ENCODE measurements around the gene PLEKHJ1.

DNA sequence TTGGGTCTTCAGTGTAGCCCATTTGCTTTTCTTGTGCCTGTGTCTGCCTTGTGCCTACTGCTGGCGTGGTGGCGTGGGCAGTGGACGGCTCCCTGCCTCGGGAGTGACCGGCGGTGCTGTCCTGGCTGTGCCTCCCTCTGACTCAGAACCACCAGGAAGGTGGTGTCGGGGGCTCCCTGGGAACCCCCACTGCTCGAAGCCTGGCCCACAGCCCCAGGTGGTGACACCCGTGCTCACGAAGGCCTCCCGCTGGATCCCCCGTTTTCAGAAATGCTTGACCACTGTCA, 7.9 kb upstream of the PLEKHJ1 start:
- TF ChIP-seq, protein P1, sequence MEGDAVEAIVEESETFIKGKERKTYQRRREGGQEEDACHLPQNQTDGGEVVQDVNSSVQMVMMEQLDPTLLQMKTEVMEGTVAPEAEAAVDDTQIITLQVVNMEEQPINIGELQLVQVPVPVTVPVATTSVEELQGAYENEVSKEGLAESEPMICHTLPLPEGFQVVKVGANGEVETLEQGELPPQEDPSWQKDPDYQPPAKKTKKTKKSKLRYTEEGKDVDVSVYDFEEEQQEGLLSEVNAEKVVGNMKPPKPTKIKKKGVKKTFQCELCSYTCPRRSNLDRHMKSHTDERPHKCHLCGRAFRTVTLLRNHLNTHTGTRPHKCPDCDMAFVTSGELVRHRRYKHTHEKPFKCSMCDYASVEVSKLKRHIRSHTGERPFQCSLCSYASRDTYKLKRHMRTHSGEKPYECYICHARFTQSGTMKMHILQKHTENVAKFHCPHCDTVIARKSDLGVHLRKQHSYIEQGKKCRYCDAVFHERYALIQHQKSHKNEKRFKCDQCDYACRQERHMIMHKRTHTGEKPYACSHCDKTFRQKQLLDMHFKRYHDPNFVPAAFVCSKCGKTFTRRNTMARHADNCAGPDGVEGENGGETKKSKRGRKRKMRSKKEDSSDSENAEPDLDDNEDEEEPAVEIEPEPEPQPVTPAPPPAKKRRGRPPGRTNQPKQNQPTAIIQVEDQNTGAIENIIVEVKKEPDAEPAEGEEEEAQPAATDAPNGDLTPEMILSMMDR (IDR thresholded peaks at IDR 0.05), result no peak
- TF ChIP-seq POLR2A (IDR thresholded peaks at IDR 0.05), result no peak

All from right lobe of liver (tissue), 4 donors.